Osteocyte (in vitro differentiated cells): ENCODE data around the gene DLG2. TPM values are rescaled to one million over a fixed set of nuclear protein-coding genes. Genes with fewer than 3 reads are reported as not detected.

Experiments
- DNase-seq: peaks from one replicate; pipeline ENCODE4 v3.0.0; 2021; ENCODE audit warnings: mixed read lengths; ENCODE audit not compliant: unreplicated experiment; ENCODE audit errors: extremely low spot score
- H3K27ac Mint-ChIP-seq: one replicate; pipeline ENCODE4 v1.8.0; 2021; ENCODE audit warnings: mild to moderate bottlenecking, mixed read lengths; ENCODE audit not compliant: unreplicated experiment
- H3K27me3 Mint-ChIP-seq: one replicate; pipeline ENCODE4 v1.8.0; 2021; ENCODE audit warnings: mixed read lengths; ENCODE audit not compliant: unreplicated experiment
- H3K36me3 Mint-ChIP-seq: one replicate; pipeline ENCODE4 v1.8.0; 2021; ENCODE audit warnings: mixed read lengths; ENCODE audit not compliant: unreplicated experiment
- H3K4me1 Mint-ChIP-seq: one replicate; pipeline ENCODE4 v1.8.0; 2021; ENCODE audit warnings: mixed read lengths; ENCODE audit not compliant: unreplicated experiment
- H3K4me3 Mint-ChIP-seq: one replicate; pipeline ENCODE4 v1.8.0; 2021; ENCODE audit warnings: mild to moderate bottlenecking, moderate library complexity, mixed read lengths; ENCODE audit not compliant: unreplicated experiment
- H3K9me3 Mint-ChIP-seq: one replicate; pipeline ENCODE4 v1.8.0; 2021; ENCODE audit warnings: mixed read lengths; ENCODE audit not compliant: unreplicated experiment
- total RNA-seq: library from RNA; stranded (reverse); gene quantifications from 2 replicates; pipeline ENCODE4 v1.2.1, GENCODE V29; 2021
- TF ChIP-seq, protein P1 (sequence below): fragments of 200-600 bp; sonication (generic); IDR thresholded peaks from 2 replicates; pipeline ENCODE4 v1.5.0; 2021; ENCODE audit warnings: antibody characterized with exemption, mild to moderate bottlenecking, moderate library complexity

Gene DLG2
- total RNA-seq, 1 donor from 2014 or later, result 2.1 TPM

DNA sequence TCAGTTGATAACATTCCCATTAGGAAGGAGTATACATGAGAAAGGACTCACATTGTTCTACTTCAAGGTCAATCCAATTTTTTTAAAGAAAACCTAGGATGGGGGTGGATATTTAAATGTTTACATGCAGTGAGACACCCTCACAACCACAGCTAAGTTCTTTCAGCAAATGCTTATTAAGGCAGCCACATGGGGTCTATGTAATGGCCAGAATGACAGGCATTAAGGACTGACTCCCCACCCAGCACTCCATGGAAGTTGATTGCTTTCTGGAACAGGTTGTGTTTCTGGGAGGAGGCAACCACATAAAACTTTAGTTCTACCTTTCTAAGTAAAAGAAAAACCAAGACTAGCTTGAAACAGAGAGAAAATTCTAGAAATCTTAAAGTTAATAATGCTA is 1678.9 kb downstream of the DLG2 start:
- H3K9me3 Mint-ChIP-seq, result no peaks in the 10 kb centered on the region
- no peak for DNase-seq
- TF ChIP-seq, protein P1, sequence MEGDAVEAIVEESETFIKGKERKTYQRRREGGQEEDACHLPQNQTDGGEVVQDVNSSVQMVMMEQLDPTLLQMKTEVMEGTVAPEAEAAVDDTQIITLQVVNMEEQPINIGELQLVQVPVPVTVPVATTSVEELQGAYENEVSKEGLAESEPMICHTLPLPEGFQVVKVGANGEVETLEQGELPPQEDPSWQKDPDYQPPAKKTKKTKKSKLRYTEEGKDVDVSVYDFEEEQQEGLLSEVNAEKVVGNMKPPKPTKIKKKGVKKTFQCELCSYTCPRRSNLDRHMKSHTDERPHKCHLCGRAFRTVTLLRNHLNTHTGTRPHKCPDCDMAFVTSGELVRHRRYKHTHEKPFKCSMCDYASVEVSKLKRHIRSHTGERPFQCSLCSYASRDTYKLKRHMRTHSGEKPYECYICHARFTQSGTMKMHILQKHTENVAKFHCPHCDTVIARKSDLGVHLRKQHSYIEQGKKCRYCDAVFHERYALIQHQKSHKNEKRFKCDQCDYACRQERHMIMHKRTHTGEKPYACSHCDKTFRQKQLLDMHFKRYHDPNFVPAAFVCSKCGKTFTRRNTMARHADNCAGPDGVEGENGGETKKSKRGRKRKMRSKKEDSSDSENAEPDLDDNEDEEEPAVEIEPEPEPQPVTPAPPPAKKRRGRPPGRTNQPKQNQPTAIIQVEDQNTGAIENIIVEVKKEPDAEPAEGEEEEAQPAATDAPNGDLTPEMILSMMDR, result no peak
- H3K4me3 Mint-ChIP-seq, result no peak overlapping the region
- H3K36me3 Mint-ChIP-seq, result no peaks in the 10 kb centered on the region
- no peaks in the 10 kb centered on the region for H3K4me1 Mint-ChIP-seq
- no peaks in the 10 kb centered on the region for H3K27me3 Mint-ChIP-seq
- H3K27ac Mint-ChIP-seq, result no peak overlapping the region

GRCh38 chr11:83945976-83946375 is 1681.2 kb downstream of the DLG2 start:
- Mint-ChIP-seq H3K9me3 (no peaks in the 10 kb centered on the region), H3K27me3 (no peaks in the 10 kb centered on the region), H3K36me3 (no peaks in the 10 kb centered on the region), H3K4me1 (no peaks in the 10 kb centered on the region), H3K27ac (no peak overlapping the region), H3K4me3 (no peak overlapping the region)
- no peak for DNase-seq
- TF ChIP-seq, protein P1, result no peak

DNA sequence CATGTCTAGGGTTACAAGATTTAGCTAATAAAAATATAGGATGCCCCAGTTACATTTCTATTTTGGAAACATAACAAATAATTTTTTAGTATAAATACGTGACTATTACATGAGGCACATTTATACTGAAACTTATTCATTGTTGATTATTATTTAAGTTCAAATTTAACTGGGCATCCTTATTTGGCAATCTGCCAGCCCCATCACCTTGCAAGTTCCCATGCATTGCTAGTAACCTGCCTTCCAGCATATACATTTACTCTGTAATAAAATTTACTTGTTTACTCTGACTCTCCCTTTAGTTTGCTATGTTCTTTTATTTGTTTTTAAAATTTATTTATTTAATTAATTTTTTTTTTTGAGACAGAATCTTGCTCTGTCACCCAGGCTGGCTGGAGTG is 1686.1 kb downstream of the DLG2 start:
- no peaks in the 10 kb centered on the region for H3K4me1 Mint-ChIP-seq
- no peak overlapping the region for H3K4me3 Mint-ChIP-seq
- no peaks in the 10 kb centered on the region for H3K36me3 Mint-ChIP-seq
- no peaks in the 10 kb centered on the region for H3K27me3 Mint-ChIP-seq
- DNase-seq, result no peak
- H3K27ac Mint-ChIP-seq, result no peak overlapping the region
- TF ChIP-seq, protein P1, result no peak
- no peaks in the 10 kb centered on the region for H3K9me3 Mint-ChIP-seq

DNA sequence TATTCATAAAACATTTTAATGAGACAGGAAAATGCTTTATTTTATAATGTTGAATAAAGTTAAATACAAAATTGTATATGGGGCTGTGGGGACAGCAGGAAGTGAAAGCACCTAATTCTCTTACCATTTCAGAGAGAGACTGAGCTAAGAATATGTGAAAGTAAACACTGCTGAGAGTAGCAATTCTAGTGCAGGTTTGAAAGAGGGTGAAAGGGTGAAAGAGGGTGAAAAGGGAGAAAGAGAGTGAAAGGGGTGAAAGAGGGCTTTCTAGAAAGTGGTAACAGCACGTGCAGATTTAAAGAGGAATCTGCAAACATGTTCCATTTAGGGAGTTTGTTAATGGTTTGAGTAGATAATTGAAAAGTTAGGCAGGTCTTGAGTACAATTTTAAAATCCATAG is 1689.0 kb downstream of the DLG2 start:
- Mint-ChIP-seq H3K9me3 (no peaks in the 10 kb centered on the region), H3K27me3 (no peaks in the 10 kb centered on the region), H3K4me1 (no peaks in the 10 kb centered on the region), H3K4me3 (no peak overlapping the region), H3K27ac (no peak overlapping the region), H3K36me3 (no peaks in the 10 kb centered on the region)
- TF ChIP-seq, protein P1, result no peak
- no peak for DNase-seq

DNA sequence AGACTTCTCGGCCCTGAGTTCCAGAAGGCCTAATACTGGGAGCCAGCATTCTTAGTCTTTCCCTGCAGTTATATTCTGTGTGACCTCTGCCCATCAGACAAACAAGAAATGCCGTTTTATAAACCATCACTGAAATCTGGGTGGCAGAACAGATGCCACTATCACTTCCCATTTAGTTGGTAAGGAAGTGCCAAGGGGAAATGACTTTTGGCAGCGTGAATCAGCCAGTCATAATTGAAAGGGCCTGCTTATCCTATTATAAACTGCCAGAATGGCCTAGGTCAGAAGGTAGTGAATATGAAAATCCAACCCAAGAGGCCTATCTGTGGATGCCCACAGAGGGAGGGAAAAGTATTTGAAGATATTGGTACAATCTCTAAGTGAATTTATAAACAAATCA is 1694.1 kb downstream of the DLG2 start:
- TF ChIP-seq, protein P1, result no peak
- H3K27me3 Mint-ChIP-seq, result peaks cover 7% of the 10 kb centered on the region
- no peaks in the 10 kb centered on the region for H3K36me3 Mint-ChIP-seq
- no peak for DNase-seq
- no peak overlapping the region for H3K27ac Mint-ChIP-seq
- H3K9me3 Mint-ChIP-seq, result no peaks in the 10 kb centered on the region
- H3K4me3 Mint-ChIP-seq, result no peak overlapping the region
- H3K4me1 Mint-ChIP-seq, result no peaks in the 10 kb centered on the region
